ENCODE results near the gene ZNF333. TPM values are rescaled to one million over a fixed set of nuclear protein-coding genes. Genes with fewer than 3 reads are reported as not detected.
A peak's percentile ranks its signal among the peaks of the same experiment; 100 is the strongest.

The ZNF333 gene
- total RNA-seq (ENCODE audit: insufficient read depth, low replicate concordance) = 19.3 TPM

- peak; percentile 90 for DNase-seq (ENCODE audit: low spot score)
Measured at GRCh38 chr19:14689598-14690503, at the start of gene ZNF333. Gene ZNF333 (plus strand): TSS chr19:14690048. CDS start chr19:14693492, 3,444 bp downstream.

DNA sequence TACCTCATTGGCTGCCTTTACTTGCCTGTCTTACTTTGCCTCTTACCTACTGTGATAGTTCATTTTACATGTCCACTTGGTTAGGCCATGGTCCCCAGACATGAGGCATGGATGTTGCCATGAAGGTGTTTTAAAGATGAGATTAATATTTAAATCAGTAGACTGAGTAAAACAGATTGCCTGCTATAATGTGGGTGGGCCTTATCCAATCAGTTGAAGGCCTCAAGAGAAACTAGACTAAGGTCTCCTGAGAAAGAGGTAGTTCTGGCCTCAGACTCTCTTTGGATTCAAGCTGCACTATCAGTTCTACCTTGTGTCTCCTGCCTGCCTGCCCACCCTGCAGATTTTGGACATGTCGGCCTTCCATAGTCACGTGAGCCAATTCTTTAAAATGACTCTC, 41.3 kb upstream of the ZNF333 start:
- no peak for DNase-seq (ENCODE audit: low spot score)

DNA sequence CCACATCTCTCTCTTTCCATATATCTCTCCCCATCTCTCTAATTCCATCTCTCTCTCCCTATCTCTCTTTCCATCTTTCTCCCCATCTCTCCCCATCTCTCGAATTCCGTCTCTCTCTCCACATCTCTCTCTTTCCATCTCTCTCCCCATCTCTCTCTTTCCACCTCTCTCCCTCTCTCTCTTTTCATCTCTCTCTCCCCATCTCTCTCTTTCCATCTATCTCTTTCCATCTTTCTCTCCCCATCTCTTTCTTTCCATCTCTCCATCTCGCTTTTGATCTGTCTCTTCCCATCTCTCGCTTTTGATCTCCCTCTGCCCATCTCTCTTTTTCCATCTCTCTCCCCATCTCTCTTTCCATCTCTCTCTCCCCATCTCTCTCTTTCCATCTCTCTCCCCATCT, 40.8 kb upstream of the ZNF333 start:
- no peak for DNase-seq (ENCODE audit: low spot score)

- DNase-seq (ENCODE audit: low spot score) = no peak
Measured at GRCh38 chr19:14650161-14650560, 39.7 kb upstream of the ZNF333 start.

GRCh38 chr19:14654786-14655560, 34.9 kb upstream of the ZNF333 start:
- no peak for DNase-seq (ENCODE audit: low spot score)

DNA sequence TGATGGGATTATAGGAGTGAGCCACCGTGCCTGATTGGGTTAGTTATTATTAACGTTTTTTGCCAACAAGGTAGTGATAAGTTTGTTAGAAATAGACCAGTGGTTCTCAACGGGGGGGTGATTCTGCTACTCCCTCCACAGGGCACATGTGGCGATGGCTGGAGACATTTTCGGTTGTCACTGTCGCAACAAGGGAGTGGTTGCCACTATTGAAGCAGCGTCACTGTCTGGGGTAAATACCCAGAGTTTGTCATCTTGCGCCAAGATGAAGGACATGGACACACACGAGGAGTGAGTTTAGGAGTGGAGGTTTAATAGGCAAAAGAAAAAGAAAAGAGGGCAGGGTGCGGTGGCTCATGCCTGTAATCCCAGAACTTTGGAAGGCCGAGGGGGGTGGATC, 34.1 kb upstream of the ZNF333 start:
- DNase-seq (ENCODE audit: low spot score) = no peak

- DNase-seq (ENCODE audit: low spot score) = no peak
Measured at GRCh38 chr19:14659874-14660489, 29.9 kb upstream of the ZNF333 start.

- peak; percentile 18 for DNase-seq (ENCODE audit: low spot score)
Measured at GRCh38 chr19:14661372-14661924, 28.4 kb upstream of the ZNF333 start.

DNA sequence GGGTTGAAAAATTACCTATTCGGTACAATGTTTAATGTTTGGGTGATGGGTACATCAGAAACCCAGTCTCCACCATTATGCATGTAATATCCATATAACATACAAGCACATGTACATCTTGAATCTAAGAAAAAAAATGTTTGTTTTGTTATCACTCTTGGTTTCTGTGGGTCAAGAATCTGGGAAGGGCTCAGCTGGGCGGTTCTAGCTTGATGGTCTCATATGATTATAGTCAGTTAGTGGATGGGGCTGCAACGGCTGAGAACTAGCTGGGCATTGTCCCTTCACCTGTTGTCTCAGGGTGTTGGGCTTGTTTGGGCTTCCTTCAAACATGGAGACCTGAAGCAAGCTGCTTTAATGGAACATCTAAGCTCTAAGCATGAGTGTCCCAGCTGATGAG, 19.9 kb upstream of the ZNF333 start:
- DNase-seq (ENCODE audit: low spot score) = no peak

DNA sequence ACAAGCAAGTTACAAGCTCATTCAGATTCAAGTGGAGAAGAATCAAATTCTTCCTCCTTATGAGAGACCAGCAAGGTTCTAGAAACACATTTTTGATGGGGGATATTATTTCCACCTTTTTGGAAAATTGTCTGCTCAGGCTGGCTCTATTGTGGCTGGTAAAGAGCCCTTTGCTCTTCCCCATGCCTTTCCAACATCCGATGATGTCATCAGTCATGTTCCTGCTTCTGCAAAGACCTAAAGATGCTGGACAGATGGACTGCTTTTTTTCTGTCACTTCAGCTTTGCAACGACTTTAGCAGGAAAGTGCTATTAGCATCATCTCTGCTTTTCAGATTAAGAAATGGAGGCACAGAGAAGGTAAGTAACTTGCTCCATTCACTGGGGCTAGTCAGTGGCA, 19.4 kb upstream of the ZNF333 start:
- no peak for DNase-seq (ENCODE audit: low spot score)

DNA sequence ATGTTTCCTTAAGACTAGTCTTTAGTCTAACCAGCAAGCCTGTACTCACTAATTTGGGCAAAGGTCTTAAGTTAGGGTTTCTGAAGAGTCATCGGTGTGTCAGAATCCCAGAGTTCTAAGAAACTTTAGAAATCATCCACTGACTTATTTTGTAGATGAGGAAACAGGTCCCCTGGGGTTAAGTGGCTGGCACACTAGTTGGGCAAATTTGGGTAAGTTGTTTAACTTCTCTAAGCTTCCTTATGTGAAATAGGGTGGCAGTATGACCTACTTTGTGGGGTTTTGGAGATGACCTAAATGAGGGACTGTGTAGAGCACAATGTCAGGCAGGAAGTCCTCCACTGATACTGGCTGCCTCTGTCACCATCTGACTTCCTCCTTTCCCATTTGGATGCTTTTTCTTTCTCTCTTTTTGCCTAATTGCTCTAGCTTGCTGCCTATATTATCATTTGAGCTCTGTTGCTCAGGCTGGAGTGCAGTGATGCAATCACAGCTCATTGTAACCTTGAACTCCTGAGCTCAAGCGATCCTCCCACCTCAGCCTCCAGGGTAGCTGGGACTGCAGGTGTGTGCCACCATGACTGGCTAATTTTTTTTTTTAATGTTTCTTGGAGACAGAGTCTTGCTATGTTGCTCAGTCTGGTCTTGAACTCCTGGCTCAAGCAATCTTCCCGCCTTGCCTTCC, 17.5 kb upstream of the ZNF333 start:
- DNase-seq (ENCODE audit: low spot score) = no peak

DNA sequence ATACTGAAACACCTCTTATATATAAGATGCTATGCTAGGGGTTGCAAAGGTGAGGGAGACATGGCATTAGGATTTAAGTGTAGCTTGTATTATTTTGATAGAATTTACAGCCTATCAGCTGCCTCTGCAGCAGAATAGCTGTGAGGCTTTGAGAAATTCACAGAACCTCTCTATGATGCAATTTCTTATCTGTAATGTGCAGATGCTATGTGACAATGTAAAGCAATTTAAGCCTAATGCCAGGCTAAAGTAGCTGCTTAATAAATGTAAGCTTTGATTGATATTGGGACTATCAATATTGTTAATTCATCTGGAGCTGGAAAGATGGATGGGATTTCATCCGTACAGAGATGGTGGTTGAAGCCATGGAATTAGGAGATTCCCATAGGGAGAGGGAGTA, 16.8 kb upstream of the ZNF333 start:
- no peak for DNase-seq (ENCODE audit: low spot score)

GRCh38 chr19:14674764-14675163, 15.1 kb upstream of the ZNF333 start, which contains the start of gene ADGRE3:
Gene ADGRE3 (minus strand): TSS chr19:14674844. CDS start chr19:14674770, 74 bp downstream.
- DNase-seq (ENCODE audit: low spot score) = no peak

- no peak for DNase-seq (ENCODE audit: low spot score)
Measured at GRCh38 chr19:14676762-14677161, 13.1 kb upstream of the ZNF333 start.

- no peak for DNase-seq (ENCODE audit: low spot score)
Measured at GRCh38 chr19:14677464-14677863, 12.4 kb upstream of the ZNF333 start.

DNA sequence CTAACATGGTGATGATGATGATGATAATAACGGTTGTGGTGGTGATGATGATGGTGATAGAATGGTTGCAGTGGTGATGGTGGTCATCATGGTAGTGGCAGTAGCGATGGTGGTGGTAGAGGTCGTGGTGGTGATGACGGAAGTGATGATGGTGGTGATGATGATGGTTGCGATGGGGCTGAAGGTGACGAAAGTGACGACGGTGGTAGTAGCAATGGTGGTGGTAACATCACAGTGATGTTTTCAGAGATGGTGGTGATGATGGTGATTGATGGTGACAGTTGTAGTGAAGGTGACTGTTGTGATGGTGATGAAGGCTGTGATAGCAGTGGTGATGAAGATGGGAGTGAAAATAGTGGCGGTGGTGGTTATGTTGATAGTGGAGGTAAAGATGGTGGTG, 11.6 kb upstream of the ZNF333 start:
- DNase-seq (ENCODE audit: low spot score) = no peak

DNA sequence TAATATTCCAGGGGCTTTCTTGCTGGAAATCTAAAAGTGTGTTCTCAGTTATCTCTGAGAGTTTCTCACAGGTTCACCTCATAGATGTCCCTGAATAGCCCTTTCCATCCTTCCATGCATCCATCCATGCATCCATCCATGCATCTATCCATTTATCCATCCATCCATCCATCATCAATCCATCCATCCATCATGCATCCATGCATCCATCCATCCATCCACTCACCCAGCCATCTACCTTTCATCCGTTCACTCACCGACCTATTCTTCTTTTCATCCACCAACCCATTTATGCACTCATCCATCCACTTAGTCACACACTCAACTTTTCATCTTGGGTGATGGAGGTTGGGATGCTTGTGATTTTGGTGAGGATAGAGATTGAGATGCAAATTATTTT, 7.8 kb upstream of the ZNF333 start:
- no peak for DNase-seq (ENCODE audit: low spot score)

DNA sequence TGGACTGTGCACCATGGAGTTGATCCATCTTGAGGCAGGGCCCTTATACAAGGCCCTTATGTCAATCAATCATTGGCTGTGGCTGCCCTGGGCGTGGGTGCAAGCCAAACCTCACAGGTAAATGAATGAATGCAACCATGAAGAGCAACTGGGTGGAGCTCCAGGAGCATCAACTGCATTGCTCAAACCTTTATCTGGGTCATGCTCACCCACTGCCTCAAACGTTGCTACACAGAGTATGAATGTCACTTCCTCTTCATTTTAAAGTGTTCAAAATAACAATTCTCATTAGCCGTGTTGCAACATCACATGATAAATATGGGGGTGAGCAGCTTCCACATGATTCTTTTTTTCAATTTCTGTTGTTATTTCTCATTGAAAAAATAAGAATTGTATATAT, 6.4 kb upstream of the ZNF333 start:
- DNase-seq (ENCODE audit: low spot score) = no peak

DNA sequence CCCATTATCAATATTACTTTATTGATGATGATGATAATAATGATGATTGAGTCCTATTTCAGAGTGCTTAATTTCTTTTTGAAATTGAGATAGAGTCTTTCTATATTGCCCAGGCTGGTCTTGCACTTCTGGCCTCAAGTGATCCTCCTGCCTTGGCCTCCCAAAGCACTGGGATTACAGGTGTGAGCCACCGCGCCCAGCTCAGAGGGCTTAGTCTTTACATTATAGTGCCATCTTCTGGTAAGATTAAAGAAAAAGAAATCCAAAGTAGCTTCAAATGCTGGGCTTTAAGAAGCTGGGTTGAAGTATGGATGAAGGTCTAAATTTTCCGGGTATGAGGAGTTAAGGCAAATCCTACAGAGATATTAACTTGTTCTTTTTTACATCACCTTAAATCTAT, 3.4 kb upstream of the ZNF333 start:
- DNase-seq (ENCODE audit: low spot score) = no peak

DNA sequence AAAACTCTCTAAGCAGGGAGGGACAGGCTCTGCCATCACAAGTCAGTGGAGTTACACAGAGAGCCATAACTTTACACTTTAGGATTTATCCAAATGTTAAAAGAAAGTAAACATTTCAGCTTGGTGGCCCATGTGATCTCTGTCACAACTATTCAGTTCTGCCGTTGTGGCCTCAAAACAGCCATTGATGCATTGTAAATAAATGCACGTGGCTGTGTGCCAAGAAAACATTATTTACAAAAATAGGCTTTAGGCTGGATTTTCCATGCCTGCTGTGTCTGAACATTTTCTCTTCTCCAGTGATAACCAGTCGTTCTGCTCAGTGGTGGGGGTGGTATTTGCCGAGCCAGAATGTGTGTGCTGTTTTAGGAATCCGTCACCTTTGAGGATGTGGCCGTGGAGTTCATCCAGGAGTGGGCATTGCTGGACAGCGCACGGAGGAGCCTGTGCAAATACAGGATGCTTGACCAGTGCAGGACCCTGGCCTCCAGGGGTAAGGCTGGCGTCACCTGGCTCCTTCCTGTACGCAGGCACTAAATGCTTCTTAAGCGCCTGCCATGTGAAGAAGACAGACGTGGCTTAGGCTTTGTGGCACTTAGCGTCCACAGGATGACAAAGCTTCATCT, 4.9 kb downstream of the ZNF333 start:
- DNase-seq (ENCODE audit: low spot score) = no peak

- DNase-seq (ENCODE audit: low spot score) = no peak
Measured at GRCh38 chr19:14695471-14695870, 5.6 kb downstream of the ZNF333 start.

All from umbilical cord (tissue), 2 donors.